HG03571 (cell line): ENCODE data around the gene SUN1.
"Not testable (repeated sequence)": the region's sequence is repeated elsewhere in the genome, so short reads cannot be mapped to it uniquely, and the experiment has no call there.

Experiments
- ATAC-seq: cut with Tn5 transposase; IDR thresholded peaks from one replicate; pipeline ENCODE4 v1.9.1; 2021; ENCODE audit not compliant: unreplicated experiment

SUN1 gene

DNA sequence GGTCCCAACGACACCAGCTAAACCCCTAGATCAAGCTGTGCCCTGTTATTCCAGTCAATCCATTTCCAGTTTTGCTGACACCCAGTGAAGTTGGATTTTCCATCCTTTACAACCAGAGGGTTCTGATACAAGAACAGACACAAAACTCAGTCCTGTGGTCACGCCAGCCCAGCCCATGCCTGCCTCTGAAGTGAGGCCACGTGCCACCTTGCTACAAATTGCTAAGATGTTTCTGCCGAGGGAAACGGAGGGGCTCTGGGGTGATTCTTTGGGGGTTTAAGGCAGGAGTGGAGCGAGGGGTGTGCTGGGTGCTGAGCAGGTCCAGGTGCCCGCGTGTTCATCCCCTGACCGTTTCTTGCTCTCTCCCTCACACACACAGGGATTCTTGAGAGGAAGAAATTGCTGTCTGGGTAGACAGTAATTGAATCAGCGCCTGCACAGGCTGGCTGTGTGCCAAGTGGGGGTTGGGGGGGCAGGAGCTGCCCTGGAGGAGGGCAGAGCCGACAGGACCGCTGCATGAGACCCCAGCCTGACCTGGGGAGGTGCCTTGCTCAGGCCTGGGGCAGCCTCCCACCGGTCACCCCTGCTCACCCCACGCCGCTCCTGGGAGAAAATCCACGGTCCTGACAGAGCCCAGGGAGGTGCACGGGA is 84.1 kb downstream of the SUN1 start:
- no peak for ATAC-seq

DNA sequence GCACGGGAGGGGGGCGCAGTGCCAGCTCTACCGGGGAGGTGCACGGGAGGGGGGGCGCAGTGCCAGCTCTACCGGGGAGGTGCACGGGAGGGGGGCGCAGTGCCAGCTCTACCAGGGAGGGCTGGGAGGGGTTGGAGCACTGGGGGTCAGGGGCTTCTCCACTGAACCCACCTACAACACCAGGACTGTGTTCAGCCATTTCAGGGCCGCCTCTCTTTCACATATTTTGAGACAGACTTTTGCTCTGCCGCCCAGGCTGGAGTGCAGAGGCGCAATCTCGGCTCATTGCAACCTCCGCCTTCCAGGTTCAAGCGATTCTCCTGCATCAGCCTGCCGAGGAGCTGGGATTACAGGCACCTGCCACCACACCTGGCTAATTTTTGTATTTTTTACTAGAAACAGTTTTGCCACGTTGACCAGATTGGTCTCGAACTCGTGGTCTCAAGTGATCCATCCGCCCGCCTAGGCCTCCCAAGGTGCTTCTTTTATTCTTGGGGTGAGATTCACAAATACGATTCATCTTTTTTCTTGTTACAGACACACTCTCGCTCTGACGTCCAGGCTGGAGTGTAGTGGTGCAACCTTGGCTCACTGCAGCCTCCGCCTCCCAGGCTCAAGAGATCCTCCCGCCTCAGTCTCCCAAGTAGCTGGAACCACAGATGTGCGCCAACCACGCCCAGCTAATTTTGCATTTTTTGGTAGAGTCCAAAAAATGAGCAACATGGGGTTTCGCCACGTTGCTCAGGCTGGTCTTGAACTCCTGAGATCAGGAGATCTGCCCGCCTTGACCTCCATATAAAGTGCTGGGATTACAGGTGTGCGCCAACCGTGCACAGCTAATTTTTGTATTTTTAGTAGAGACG is 85.2 kb downstream of the SUN1 start:
- ATAC-seq, result no peak

DNA sequence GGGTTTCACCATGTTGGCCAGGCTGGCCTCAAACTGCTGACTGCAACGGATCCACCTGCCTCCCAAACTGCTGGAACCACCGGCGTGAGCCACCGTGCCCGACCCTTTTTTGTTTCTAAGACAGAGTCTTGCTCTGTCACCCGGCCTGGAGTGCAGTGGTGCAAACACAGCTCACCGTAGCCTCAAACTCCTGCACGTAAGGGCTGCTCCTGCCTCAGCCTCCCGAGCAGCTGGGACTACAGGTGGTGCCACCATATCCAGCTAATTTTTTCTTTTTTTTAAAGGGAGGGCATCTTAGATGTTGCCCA is 85.8 kb downstream of the SUN1 start:
- ATAC-seq, result no peak

DNA sequence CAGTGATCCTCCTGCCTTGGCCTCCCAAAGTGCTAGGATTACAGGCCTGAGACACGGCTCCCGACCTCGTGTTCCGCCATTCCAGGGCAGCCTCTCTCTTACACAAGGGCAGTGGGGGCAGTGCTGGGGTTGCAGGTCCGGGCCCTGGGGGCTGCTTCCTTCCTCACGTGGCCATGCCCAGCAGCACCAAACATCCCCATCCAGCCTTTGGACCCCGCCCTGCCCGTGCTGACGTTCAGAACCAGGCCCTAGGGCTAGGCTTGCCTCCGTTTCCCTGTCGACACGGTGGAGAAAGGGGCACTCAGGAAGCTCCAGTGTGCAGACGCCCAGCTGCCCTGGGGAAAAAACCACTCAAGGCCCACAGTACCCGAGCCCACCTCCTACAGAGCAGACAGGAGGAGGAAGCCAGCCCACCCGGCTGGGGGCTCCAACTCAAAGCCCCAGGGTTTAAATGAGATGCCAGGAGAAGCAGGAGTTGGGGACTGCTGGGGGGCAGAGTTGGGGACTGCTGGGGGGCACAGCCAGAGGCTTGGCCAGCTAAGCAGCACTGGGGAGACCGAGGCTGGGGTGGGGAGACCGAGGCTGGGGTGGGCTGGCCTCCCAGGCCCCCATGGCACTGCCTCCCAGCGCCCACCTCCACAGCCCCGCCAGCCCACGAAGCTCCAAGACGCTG is 86.3 kb downstream of the SUN1 start:
- no peak for ATAC-seq

DNA sequence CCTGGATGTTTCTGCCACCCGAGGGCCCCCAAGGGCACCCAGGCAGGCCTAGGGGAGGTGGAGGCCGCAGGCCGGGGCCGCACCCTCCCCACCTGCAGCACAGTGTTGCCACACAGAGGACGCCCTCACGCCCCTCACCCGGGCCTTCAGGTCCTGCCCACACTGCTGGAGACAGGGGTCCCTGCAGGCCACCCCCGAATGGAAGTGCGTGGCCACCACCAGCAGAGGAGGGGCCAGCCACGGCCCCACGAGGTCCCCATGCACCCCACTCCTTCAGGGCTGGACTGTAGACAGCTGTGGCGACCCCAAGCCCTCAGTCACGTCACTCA is 86.8 kb downstream of the SUN1 start:
- ATAC-seq, result no peak

DNA sequence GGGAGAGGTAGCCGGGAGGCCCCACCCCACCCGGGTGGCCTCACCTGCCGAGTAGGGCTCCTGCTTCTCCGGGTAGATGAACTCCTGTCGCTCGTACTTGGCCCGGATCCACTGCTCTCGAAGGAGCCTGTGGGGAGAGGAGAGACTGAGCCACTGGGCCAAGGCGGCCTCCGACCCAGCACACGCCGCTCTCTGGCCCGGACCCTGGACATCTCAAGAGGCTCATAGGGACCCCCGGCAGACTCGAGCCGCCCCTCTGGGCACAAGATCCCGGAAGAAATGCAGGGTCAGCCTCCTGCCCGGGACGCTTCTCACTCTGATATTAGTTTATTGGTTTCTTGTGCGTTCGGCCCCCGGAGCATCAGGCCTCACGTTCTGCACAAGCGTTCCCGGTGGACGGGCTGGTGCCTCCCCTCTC is 87.7 kb downstream of the SUN1 start:
- no peak for ATAC-seq

DNA sequence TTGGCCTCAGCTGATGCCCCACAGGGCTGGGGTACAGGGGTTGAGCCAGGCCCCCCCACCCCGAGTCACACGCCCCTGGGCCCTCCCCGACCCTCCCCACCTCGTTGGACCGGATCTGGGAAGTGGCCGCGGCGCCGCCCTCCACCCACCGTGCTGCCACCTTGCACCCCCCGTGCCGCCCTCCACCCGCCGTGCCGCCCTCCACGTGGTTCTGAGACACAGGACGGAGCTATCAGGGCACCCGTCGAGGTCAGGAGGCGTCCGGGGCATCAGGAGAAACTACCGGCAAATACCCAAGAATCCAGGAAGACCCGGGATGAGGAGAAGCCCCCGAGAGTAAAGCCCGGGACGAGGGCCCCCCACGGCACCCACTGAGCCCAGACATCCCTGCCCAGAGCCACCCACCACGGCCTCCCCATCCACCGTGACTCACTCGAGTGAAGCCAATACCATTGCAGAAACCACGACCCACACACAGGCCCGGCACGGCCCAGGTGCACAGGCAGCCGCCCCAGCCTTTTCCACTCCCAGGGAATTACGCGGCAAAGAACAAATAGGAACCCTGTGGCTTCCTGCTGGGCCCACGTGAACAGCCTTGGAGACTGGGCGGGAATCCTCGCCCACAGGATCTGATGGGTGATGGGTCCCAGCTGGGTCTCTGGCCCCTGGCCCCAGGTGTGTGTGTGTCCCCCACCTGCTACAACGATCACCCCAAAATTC is 88.2 kb downstream of the SUN1 start:
- no peak for ATAC-seq

DNA sequence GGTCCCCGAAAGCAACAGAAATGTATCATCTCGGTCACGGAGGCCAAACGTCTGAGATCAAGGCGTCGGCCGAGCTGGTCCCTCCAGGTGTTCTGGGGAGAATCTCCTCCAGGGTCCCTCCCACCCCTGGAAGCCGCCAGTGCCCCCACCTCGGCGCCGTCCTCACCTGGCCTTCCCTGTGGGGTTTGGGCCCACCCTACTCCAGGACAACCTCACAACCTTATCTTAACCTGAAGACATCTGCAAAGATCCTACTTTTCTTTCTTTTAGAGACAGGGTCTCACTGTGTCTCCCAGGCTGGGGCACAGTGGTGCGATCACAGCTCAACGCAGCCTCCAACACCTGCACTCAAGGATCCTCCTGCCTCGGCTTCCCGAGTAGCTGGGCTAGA is 88.8 kb downstream of the SUN1 start:
- no peak for ATAC-seq

DNA sequence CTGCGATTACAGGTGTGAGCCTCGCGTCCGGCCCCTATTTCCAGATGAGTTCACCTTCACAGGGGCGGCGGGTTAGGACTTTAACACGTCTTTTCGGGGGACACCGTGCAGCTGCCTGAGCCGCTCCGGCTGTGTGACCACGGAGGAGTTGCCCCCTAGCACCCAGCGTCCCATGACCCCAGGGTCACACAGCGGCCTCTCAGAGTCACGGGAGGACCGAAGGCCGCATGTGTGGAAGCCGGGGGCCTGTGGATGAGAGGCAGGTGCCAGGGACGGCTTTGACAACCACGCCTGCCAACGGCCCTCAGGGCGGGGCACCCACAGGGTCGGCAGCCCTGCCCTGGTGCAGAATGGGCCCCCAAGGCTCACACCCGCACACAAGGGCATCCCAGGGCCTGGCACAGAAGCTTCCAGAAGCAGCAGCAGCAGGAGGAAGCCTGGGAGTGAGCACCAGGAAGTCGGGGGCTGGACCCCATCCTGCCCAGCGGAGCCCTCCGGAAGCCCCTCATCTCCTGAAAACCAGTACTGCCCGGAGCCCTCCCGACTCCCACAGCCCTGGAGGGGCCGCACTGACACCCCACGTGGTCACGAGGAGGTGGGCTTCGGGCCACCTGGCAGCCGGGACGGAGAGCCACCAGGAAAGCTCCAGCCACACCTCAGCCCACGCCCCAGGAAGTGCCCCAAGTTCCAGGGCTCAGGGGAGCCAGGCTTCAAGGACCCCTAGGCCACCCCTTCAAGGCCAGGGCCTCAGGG is 89.5 kb downstream of the SUN1 start:
- no peak for ATAC-seq

DNA sequence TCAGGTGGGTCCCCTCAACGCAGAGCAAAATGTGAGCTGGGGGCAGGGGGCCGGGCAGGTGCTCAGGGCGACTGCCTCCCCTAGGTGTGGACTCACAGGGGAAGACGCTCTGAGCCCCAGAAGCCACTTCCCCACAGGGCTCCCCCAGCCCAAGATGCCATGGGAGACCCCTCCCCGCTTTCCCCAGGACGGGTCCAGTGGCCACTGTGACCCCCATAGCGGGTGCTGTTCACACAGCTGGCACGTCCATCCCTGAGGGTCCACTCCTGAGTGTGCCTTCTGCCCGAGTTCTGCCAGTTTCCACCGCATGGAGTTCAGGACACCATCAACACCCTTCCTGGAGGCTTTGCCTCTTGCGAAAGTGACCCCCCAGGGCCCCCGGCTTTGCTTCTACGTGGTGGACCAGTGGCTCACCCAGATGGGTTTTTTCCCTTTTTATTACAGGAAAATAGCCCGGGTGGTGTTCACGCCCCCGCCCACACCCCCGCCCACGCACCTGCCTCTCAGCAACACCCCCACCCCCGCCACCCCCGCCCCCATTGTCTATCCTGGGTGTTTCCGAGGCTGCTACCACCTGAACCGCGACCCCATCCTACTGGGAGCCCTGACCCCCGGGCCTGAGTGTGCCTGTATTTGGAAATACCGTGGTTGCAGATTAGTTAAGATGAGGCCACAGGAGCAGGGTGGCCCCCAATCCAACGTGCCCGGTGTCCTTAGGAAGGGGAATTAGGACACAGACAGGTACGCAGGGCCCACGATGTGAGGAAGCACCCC is 90.2 kb downstream of the SUN1 start:
- no peak for ATAC-seq

DNA sequence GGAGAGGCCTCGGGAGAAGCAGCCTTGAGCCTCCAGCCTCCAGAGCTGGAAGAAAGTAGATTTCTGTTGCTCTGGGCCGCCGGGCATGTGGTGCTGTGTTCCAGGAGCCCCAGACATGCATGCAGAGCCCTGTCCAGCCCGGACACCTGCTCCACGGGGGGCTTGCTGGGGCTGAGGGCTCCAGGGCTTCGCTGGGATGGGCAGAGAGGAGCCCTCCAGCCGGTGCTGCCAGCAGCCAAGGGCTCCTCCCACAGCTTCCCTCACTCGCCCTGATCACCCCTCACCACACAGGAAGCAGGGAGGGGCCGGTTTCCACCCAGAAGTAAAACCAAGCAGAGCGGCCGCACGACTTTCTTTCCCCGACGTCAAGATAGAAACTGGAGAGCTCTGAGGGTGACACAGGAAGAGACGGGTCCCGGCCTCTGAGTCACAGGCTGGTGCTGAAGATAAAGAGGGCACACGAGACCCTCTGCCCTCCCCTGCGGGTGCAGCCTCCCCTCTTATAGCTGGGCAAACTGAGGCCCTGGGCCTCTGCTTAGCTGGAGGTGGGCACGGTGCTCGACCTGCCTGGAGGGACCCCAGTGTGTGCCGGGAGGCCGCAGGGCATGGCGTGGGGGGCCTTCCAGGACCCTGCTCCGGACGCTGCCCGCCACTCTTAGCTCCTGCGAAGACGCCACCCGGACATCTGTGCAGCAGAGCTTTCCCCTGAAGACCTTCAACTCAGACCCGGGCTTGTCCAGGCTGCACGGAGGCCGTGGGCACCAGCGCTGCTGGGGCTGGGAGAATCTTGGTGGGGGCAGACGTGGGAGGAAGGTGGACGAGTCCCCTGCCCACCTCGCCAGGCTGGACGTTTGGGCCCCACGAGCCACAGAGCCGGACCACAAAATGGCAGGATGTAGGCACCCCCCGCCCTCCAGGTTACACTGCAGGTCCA is 91.1 kb downstream of the SUN1 start:
- peak; percentile 71 for ATAC-seq

DNA sequence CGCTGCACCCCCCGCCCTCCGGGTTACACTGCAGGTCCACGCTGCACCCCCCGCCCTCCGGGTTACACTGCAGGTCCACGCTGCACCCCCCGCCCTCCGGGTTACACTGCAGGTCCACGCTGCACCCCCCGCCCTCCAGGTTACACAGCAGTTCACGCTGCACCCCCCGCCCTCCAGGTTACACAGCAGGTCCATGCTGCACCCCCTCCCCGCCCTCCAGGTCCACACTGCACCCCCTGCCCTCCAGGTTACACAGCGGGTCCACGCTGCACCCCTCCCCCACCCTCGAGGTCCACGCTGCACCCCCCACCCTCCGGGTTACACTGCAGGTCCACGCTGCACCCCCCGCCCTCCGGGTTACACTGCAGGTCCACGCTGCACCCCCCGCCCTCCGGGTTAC is 91.8 kb downstream of the SUN1 start:
- ATAC-seq, result not testable (repeated sequence)
